Adrenal gland (tissue), 5 donors: Measurements from ENCODE around the gene PCARE.

Source experiments
- POLR2A ChIP-seq, 2 donors: fragments of 450-650 bp; IDR thresholded peaks; one replicate each; pipeline ENCODE4 v1.6.1; 2017; ENCODE audit warnings: antibody characterized with exemption in 2 of 2, mild to moderate bottlenecking in 2 of 2, moderate library complexity in 1 of 2
- TF ChIP-seq, protein P1 (sequence below), 6 experiments: fragments of 450-650 bp in 4 of 6; fragments of 200-600 bp in 2 of 6; sonication (generic) in 1 of 6; IDR thresholded peaks; 1 replicate in 5 of 6; 2 replicates in 1 of 6; pipeline versions ENCODE4 v1.5.1 to v1.8.0; 2016 to 2021; ENCODE audit warnings: antibody characterized with exemption in 6 of 6, mild to moderate bottlenecking in 2 of 6, moderate library complexity in 1 of 6
- donor health status: DM: no; HTN: no; CAD: no.

DNA sequence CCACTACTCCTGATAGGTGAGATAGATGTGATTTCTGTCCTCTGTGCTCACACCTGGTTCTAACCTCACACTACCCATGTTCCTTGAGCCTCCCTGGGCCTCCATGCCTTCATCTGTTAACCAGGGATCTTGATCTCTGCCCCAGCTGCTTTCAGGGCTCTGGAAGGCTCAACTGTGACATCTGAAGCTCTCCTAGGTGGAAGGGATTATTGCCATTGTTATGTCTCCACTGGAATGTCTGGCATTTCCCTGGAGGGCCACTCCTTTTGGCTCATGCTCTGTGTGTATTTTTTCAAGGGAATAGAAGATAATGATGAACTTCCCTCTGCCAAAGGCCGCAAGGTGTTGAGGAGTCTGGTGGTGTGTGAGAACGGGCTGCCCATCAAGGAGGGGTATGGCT lies 41.2 kb downstream of the PCARE start:
- TF ChIP-seq, protein P1, sequence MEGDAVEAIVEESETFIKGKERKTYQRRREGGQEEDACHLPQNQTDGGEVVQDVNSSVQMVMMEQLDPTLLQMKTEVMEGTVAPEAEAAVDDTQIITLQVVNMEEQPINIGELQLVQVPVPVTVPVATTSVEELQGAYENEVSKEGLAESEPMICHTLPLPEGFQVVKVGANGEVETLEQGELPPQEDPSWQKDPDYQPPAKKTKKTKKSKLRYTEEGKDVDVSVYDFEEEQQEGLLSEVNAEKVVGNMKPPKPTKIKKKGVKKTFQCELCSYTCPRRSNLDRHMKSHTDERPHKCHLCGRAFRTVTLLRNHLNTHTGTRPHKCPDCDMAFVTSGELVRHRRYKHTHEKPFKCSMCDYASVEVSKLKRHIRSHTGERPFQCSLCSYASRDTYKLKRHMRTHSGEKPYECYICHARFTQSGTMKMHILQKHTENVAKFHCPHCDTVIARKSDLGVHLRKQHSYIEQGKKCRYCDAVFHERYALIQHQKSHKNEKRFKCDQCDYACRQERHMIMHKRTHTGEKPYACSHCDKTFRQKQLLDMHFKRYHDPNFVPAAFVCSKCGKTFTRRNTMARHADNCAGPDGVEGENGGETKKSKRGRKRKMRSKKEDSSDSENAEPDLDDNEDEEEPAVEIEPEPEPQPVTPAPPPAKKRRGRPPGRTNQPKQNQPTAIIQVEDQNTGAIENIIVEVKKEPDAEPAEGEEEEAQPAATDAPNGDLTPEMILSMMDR (IDR thresholded peaks at IDR 0.05): no peak
- no peak for TF ChIP-seq POLR2A (IDR thresholded peaks at IDR 0.05)
